ENCODE results near the gene SRRM3.
A peak's percentile ranks its signal among the peaks of the same experiment; 100 is the strongest.
"Not testable (repeated sequence)": the region's sequence is repeated elsewhere in the genome, so short reads cannot be mapped to it uniquely, and the experiment has no call there.

Gene SRRM3

GRCh38 chr7:76267894-76268183 lies 66.1 kb downstream of the SRRM3 start:
- no peak for DNase-seq

- DNase-seq = no peak
These were observed 66.7 kb downstream of the SRRM3 start for GRCh38 chr7:76268376-76268775.

GRCh38 chr7:76269895-76270294 lies 68.2 kb downstream of the SRRM3 start:
- no peak for DNase-seq

- not testable (repeated sequence) for DNase-seq
These were observed 69.7 kb downstream of the SRRM3 start for GRCh38 chr7:76271384-76271783.

GRCh38 chr7:76272142-76272541 lies 70.4 kb downstream of the SRRM3 start:
- DNase-seq = no peak

- DNase-seq = no peak
These were observed 71.3 kb downstream of the SRRM3 start for GRCh38 chr7:76272851-76273497.

GRCh38 chr7:76273503-76273902 lies 71.8 kb downstream of the SRRM3 start:
- DNase-seq = no peak

- DNase-seq = no peak
These were observed 76.8 kb downstream of the SRRM3 start for GRCh38 chr7:76278540-76278939.

- no peak for DNase-seq
These were observed 78.7 kb downstream of the SRRM3 start for GRCh38 chr7:76280408-76280807.

GRCh38 chr7:76281006-76281705 lies 79.5 kb downstream of the SRRM3 start:
- DNase-seq = no peak

GRCh38 chr7:76281706-76282343 lies 80.1 kb downstream of the SRRM3 start:
- no peak for DNase-seq

GRCh38 chr7:76282344-76283253 lies 80.9 kb downstream of the SRRM3 start:
- DNase-seq = no peak

GRCh38 chr7:76283254-76284159 lies 81.8 kb downstream of the SRRM3 start:
- DNase-seq = no peak

- no peak for DNase-seq
These were observed 84.1 kb downstream of the SRRM3 start for GRCh38 chr7:76285604-76286374.

- no peak for DNase-seq
These were observed 85.2 kb downstream of the SRRM3 start for GRCh38 chr7:76286842-76287403.

GRCh38 chr7:76290847-76291350 lies 89.2 kb downstream of the SRRM3 start:
- not testable (repeated sequence) for DNase-seq

GRCh38 chr7:76291351-76292212 lies 89.9 kb downstream of the SRRM3 start:
- peak; percentile 83 for DNase-seq

- no peak for DNase-seq
These were observed 90.5 kb downstream of the SRRM3 start for GRCh38 chr7:76292213-76292573.

- DNase-seq = not testable (repeated sequence)
These were observed 91.2 kb downstream of the SRRM3 start for GRCh38 chr7:76292911-76293310.

GRCh38 chr7:76293407-76293901 lies 91.8 kb downstream of the SRRM3 start:
- DNase-seq = no peak
